Hepatic stellate cell (primary cell): ENCODE measurements around the gene KRT33A.

ENCODE experiments used
- DNase-seq: peaks from one replicate; pipeline ENCODE4 v3.0.0; 2011; ENCODE audit warnings: low spot score

The KRT33A gene

DNA sequence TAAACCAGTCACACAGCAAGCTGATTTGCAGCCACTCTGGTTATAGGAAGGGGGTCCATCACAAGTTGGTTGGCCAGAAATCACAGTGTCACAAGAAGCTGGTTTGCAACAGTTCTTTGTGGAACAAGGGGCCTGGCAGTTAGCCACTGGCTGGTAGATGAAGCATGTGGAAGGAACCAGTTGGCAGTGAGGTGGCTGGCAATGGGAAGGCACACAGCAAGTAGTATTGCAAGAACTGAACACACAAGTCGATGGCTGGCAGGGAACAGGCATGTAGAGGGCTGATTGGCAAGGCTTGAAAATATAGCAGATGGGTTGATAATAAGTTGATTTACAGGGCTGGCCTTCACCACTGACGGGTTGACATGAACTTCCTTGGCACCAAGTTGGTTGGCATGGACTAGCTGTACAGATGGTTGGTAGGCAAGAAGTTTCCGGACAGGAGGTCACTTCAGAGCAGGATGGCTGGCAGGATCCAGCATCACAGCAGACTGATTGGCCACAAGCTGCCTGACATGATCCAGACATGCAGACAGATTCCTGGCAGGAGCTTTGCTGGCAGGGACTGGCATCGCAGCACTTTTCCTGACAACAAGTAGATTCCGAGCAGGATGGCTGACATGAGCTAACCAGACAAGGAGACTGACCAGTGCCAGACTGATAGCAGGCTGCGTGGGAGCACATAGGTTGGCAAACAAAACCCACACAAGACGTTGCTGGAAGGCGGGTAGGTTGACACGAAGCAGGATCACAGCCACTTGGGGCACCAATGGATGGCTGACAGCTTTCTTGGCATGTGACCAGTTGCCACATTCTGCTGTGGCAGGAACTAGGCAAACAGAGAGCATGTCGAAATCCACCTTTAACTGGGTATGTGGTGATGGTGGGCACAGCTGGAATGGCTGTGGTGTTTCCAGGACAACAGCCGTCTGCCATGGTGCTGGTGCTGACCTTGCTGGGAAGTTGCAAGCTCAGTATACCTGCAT, 48.4 kb downstream of the KRT33A start, which contains the start of gene KRTAP29-1:
Gene KRTAP29-1 (minus strand): TSS at position 936 of the 986 bp plus-strand sequence. CDS start 0 bp downstream, at position 936.
- DNase-seq = no peak

- DNase-seq = no peak
These were observed 49.3 kb downstream of the KRT33A start for GRCh38 chr17:41301204-41301790.

- DNase-seq = no peak
These were observed 52.0 kb downstream of the KRT33A start for GRCh38 chr17:41298458-41299135.

- DNase-seq = no peak
These were observed 53.8 kb downstream of the KRT33A start for GRCh38 chr17:41296846-41297245.
